Measurements from ENCODE around the gene PIK3R5. TPM values are rescaled to one million over a fixed set of nuclear protein-coding genes. Genes with fewer than 3 reads are reported as not detected.

Gene PIK3R5
- total and polyA plus RNA-seq, 2 donors (not counting 1 experiment from before 2014, with no cell fraction given): 63.1 to 70.0 TPM

DNA sequence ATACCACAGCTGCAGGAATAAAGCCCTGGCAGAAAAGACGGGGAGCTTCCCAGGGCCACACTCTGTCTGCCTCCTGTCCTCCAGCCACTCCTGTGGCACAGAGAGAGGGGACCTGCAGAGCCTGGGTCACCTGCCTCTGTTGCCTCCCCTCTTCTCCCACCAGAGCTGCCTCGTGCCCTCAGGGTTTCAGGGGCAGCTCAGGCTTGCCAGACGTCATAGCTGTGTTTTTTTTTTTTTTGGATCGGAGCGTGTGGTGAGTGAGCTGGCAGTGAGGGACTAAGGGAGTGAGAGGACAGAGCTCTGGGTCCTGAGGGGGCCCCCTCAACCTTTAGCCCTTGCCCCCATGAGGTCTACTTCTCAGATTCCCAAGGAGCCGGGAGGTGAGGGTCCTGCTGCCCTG is 100.1 kb downstream of the PIK3R5 start:
- no peak overlapping the region for H3K4me2 ChIP-seq (replicated peaks; ENCODE audit: low read depth, low read length, poor library complexity, severe bottlenecking)
- H3K27ac Mint-ChIP-seq: no peak overlapping the region
- peaks cover 5 to 19% of the 10 kb centered on the region in 2 donors for H3K4me1 ChIP-seq (ENCODE audit: control insufficient read depth in 2 of 2, insufficient read depth in 2 of 2, low read length in 2 of 2)
- no peaks in the 10 kb centered on the region for H3K27me3 Mint-ChIP-seq
- H2AFZ ChIP-seq (ENCODE audit: insufficient read depth, low read depth, low read length, poor library complexity, severe bottlenecking): no peak overlapping the region
- no peaks in the 10 kb centered on the region for H3K36me3 ChIP-seq (replicated peaks in 1 of 2; ENCODE audit: control extremely low read depth in 1 of 2, control insufficient read depth in 1 of 2, extremely low read depth in 1 of 2, insufficient read depth in 2 of 2, low read length in 1 of 2)
- no peaks in the 10 kb centered on the region for H3K9me3 Mint-ChIP-seq (ENCODE audit: insufficient read depth)
- H3K9me3 ChIP-seq (ENCODE audit: control extremely low read depth in 1 of 3, control insufficient read depth in 2 of 3, insufficient read depth in 1 of 3, low read length in 2 of 3): no peaks in the 10 kb centered on the region
- DNase-seq (no peak), ATAC-seq (ENCODE audit: low read depth) (no peak)
- no peak overlapping the region for H3K27ac ChIP-seq (ENCODE audit: low read length in 2 of 2)
- ChIA-PET CTCF (interaction anchor here (0.6 to 1.7 kb wide), 4 partner anchors 15 to 30 kb away, joined by 3 to 7 read pairs (median 5); no protein-coding TSS in a partner anchor), POLR2A (no interaction called here)
- no peak overlapping the region for H3K9ac ChIP-seq (ENCODE audit: low read length)
- TF ChIP-seq EZH2 (IDR thresholded peaks at IDR 0.05; ENCODE audit: borderline replicate concordance, insufficient read depth, low read depth, low read length, poor library complexity, severe bottlenecking): no peak
- TF ChIP-seq, protein P1, sequence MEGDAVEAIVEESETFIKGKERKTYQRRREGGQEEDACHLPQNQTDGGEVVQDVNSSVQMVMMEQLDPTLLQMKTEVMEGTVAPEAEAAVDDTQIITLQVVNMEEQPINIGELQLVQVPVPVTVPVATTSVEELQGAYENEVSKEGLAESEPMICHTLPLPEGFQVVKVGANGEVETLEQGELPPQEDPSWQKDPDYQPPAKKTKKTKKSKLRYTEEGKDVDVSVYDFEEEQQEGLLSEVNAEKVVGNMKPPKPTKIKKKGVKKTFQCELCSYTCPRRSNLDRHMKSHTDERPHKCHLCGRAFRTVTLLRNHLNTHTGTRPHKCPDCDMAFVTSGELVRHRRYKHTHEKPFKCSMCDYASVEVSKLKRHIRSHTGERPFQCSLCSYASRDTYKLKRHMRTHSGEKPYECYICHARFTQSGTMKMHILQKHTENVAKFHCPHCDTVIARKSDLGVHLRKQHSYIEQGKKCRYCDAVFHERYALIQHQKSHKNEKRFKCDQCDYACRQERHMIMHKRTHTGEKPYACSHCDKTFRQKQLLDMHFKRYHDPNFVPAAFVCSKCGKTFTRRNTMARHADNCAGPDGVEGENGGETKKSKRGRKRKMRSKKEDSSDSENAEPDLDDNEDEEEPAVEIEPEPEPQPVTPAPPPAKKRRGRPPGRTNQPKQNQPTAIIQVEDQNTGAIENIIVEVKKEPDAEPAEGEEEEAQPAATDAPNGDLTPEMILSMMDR (IDR thresholded peaks at IDR 0.05): no peak
- no peaks in the 10 kb centered on the region for H3K27me3 ChIP-seq (replicated peaks in 1 of 4; ENCODE audit: control extremely low read depth in 1 of 4, control insufficient read depth in 3 of 4, insufficient read depth in 4 of 4, low read length in 3 of 4)
- whole genome bisulfite sequencing (ENCODE audit: insufficient coverage): 86% methylated on average over 3 of the region's 6 CpGs
- no peak overlapping the region for H3K4me3 Mint-ChIP-seq
- no peaks in the 10 kb centered on the region for H4K20me1 ChIP-seq (ENCODE audit: control insufficient read depth, insufficient read depth, low read length, poor library complexity, severe bottlenecking)
- intact Hi-C loops (cut with micrococcal nuclease): no loop called here
- no peak overlapping the region for H3K4me3 ChIP-seq (ENCODE audit: control extremely low read depth in 1 of 5, extremely low read depth in 1 of 5, insufficient read depth in 1 of 5, low read depth in 2 of 5, low read length in 4 of 5)
- no peaks in the 10 kb centered on the region for H3K79me2 ChIP-seq (ENCODE audit: control insufficient read depth, insufficient read depth, low read length)
- H3K4me1 Mint-ChIP-seq: peaks cover 19% of the 10 kb centered on the region

- DNase-seq (no peak), ATAC-seq (ENCODE audit: low read depth) (no peak)
- no peak for TF ChIP-seq EZH2 (IDR thresholded peaks at IDR 0.05; ENCODE audit: borderline replicate concordance, insufficient read depth, low read depth, low read length, poor library complexity, severe bottlenecking)
- TF ChIP-seq, protein P1 (IDR thresholded peaks at IDR 0.05): no peak
- Mint-ChIP-seq H3K4me3 (no peak overlapping the region), H3K4me1 (peaks cover 32% of the 10 kb centered on the region), H3K27me3 (no peaks in the 10 kb centered on the region), H3K9me3 (ENCODE audit: insufficient read depth) (no peaks in the 10 kb centered on the region), H3K27ac (no peak overlapping the region)
- H3K4me3 ChIP-seq (ENCODE audit: control extremely low read depth in 1 of 5, extremely low read depth in 1 of 5, insufficient read depth in 1 of 5, low read depth in 2 of 5, low read length in 4 of 5): no peak overlapping the region
- no peak overlapping the region for H3K27ac ChIP-seq (ENCODE audit: low read length in 2 of 2)
- H3K27me3 ChIP-seq (replicated peaks in 1 of 4; ENCODE audit: control extremely low read depth in 1 of 4, control insufficient read depth in 3 of 4, insufficient read depth in 4 of 4, low read length in 3 of 4): no peaks in the 10 kb centered on the region
- no peaks in the 10 kb centered on the region for H3K79me2 ChIP-seq (ENCODE audit: control insufficient read depth, insufficient read depth, low read length)
- ChIA-PET POLR2A (no interaction called here), CTCF (interaction anchor here (1.0 kb wide), 1 partner anchor 76 kb away, joined by 3 read pairs; no protein-coding TSS in a partner anchor)
- H2AFZ ChIP-seq (ENCODE audit: insufficient read depth, low read depth, low read length, poor library complexity, severe bottlenecking): no peak overlapping the region
- H3K9ac ChIP-seq (ENCODE audit: low read length): no peak overlapping the region
- H3K4me1 ChIP-seq (ENCODE audit: control insufficient read depth in 2 of 2, insufficient read depth in 2 of 2, low read length in 2 of 2): peaks cover 26 to 36% of the 10 kb centered on the region in 2 donors
- intact Hi-C loops (cut with micrococcal nuclease): no loop called here
- WGBS (ENCODE audit: insufficient coverage): 96% methylated on average over 9 of the region's 9 CpGs
- no peak overlapping the region for H3K4me2 ChIP-seq (replicated peaks; ENCODE audit: low read depth, low read length, poor library complexity, severe bottlenecking)
- no peaks in the 10 kb centered on the region for H3K9me3 ChIP-seq (ENCODE audit: control extremely low read depth in 1 of 3, control insufficient read depth in 2 of 3, insufficient read depth in 1 of 3, low read length in 2 of 3)
- H4K20me1 ChIP-seq (ENCODE audit: control insufficient read depth, insufficient read depth, low read length, poor library complexity, severe bottlenecking): no peaks in the 10 kb centered on the region
- no peaks in the 10 kb centered on the region for H3K36me3 ChIP-seq (replicated peaks in 1 of 2; ENCODE audit: control extremely low read depth in 1 of 2, control insufficient read depth in 1 of 2, extremely low read depth in 1 of 2, insufficient read depth in 2 of 2, low read length in 1 of 2)
Measured at GRCh38 chr17:8862213-8863056, 103.1 kb downstream of the PIK3R5 start.

Data from B cell (primary cell).